Measurements from ENCODE around the gene GJA8. TPM values are rescaled to one million over a fixed set of nuclear protein-coding genes. Genes with fewer than 3 reads are reported as not detected.
"Not testable (repeated sequence)": the region's sequence is repeated elsewhere in the genome, so short reads cannot be mapped to it uniquely, and the experiment has no call there.

The GJA8 gene
- total and polyA plus RNA-seq, 2 donors = not detected

DNA sequence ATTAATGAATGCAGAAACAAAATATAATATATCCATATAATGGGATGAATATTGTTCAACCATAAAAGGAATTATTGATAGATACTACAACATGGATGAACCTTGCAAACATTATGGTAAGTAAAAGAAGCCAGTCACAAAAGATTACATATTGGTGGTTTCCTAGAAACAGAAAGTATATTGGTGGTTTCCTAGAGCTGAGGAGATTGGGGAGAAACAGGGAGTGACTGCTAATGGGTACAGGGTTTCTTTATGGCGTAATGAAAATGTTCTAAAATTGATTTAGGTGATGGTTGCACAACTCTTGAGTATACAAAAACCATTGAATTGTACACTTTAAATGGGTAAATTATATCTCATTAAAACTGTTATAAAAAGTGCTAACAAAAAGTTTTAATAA, 40.0 kb downstream of the GJA8 start:
- no CpG with 5 or more reads among the region's 1 CpG for WGBS
- not testable (repeated sequence) for H3K36me3 ChIP-seq (ENCODE audit: control insufficient read depth in 2 of 2, insufficient read depth in 2 of 2, low read length in 1 of 2); H3K4me1 ChIP-seq (ENCODE audit: control insufficient read depth in 2 of 2, insufficient read depth in 2 of 2, low read length in 2 of 2); DNase-seq (ENCODE audit: low read depth in 6 of 9, low spot score in 9 of 9); H3K4me3 ChIP-seq (ENCODE audit: low read length in 2 of 2); H3K27me3 ChIP-seq (ENCODE audit: control insufficient read depth in 2 of 2, insufficient read depth in 1 of 2, low read length in 1 of 2); H3K9me3 ChIP-seq (ENCODE audit: control insufficient read depth in 2 of 2, insufficient read depth in 1 of 2, low read length in 1 of 2); H3K27ac ChIP-seq (ENCODE audit: low read depth in 1 of 2, low read length in 1 of 2)

DNA sequence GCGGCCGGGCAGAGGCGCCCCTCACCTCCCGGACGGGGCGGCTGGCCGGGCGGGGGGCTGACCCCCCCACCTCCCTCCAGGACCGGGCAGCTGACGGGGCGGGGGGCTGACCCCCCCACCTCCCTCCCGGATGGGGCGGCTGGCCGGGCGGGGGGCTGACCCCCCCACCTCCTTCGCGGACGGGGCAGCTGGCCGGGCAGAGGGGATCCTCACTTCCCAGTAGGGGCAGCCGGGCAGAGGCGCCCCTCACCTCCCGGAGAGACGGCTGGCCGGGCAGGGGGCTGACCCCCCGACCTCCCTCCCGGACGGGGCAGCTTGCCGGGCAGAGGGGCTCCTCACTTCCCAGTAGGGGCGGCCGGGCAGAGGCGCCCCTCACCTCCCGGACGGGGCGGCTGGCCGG, 46.9 kb downstream of the GJA8 start:
- not testable (repeated sequence) for H3K36me3 ChIP-seq (ENCODE audit: control insufficient read depth in 2 of 2, insufficient read depth in 2 of 2, low read length in 1 of 2); H3K9me3 ChIP-seq (ENCODE audit: control insufficient read depth in 2 of 2, insufficient read depth in 1 of 2, low read length in 1 of 2); H3K27ac ChIP-seq (ENCODE audit: low read depth in 1 of 2, low read length in 1 of 2); H3K27me3 ChIP-seq (ENCODE audit: control insufficient read depth in 2 of 2, insufficient read depth in 1 of 2, low read length in 1 of 2); H3K4me3 ChIP-seq (ENCODE audit: low read length in 2 of 2); H3K4me1 ChIP-seq (ENCODE audit: control insufficient read depth in 2 of 2, insufficient read depth in 2 of 2, low read length in 2 of 2); DNase-seq (ENCODE audit: low read depth in 6 of 9, low spot score in 9 of 9)
- WGBS = 98% methylated on average over 33 of the region's 35 CpGs

Other genes starting within 250 kb of the GJA8 start
- gene ACP6, start 232.3 kb upstream of the GJA8 start, total RNA-seq = 9.5 TPM
- 25.0 TPM for gene ACP6, start 232.3 kb upstream of the GJA8 start, polyA plus RNA-seq
- gene GJA5, start 142.2 kb upstream of the GJA8 start, total RNA-seq = 1.9 TPM
- 4.0 TPM for gene GJA5, start 142.2 kb upstream of the GJA8 start, polyA plus RNA-seq
- gene GPR89B, start 25.6 kb downstream of the GJA8 start, total RNA-seq = 30.9 TPM
- gene GPR89B, start 25.6 kb downstream of the GJA8 start, polyA plus RNA-seq = 31.5 TPM
- 5.9 TPM for gene NBPF11, start 249.5 kb downstream of the GJA8 start, total RNA-seq
- 12.9 TPM for gene NBPF11, start 249.5 kb downstream of the GJA8 start, polyA plus RNA-seq

All from thymus (tissue), 11 donors.